ENCODE results near the gene CHRD. TPM values are rescaled to one million over a fixed set of nuclear protein-coding genes. Genes with fewer than 3 reads are reported as not detected.

CHRD gene
- total RNA-seq, 2 experiments from 2014 or later: not detected

DNA sequence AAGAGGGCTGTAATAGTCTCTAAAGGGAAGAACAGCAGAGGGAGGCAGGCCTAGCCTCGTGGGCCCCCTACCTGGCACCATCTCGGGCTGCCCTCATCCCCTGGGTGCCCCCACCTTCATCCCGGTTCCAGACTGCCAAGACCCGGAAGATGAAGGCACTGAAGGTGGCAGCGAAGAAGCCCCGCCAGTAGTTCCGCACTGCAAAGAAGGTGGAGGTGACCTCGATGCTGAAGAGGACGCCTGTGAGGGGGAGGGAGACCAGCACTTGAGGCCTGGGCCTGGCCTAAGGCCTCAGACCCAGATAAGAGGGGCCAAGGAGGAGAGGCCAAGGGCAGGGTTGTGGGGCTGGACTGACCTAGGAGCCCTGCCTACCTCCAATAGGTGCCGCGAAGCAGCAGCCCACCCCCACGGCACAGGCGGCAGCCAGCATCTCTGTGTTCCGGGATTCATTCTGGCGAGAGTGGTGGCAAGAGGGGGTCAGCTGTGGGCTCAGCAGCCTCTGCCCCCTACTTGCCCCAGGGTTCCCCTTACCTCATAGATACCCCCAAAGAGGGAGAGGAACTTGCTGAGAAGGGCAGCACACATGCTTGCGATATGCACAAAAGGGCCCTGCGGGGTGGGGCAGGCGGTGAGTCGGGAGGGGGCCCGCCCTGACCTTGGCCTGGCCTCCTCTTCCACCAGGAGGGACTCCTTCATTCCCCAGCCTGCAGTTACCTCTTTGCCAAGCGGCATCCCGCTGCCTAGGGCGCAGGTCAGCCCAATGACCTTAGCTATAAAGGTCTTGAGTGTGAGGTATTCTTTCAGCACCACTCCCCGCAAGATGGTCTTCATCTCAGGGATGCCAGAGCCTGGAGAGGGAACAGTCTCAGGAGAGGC is 22.4 kb upstream of the CHRD start:
- Mint-ChIP-seq H3K4me1 (ENCODE audit: low read depth) (peaks cover 18% of the 10 kb centered on the region), H3K27ac (no peak overlapping the region), H3K4me3 (no peak overlapping the region), H3K27me3 (ENCODE audit: low read depth) (no peaks in the 10 kb centered on the region), H3K9me3 (ENCODE audit: insufficient read depth) (no peaks in the 10 kb centered on the region), H3K36me3 (ENCODE audit: low read depth) (no peaks in the 10 kb centered on the region)
- POLR2A ChIA-PET: no interaction called here
- CTCF ChIA-PET: interaction anchor here (0.6 kb wide), 1 partner anchor 67 kb away, joined by 3 read pairs; no protein-coding TSS in a partner anchor
- ATAC-seq (no peak), DNase-seq (no peak)

GRCh38 chr3:184358124-184358767 is 21.6 kb upstream of the CHRD start:
- Mint-ChIP-seq H3K27me3 (ENCODE audit: low read depth) (no peaks in the 10 kb centered on the region), H3K27ac (no peak overlapping the region), H3K9me3 (ENCODE audit: insufficient read depth) (no peaks in the 10 kb centered on the region), H3K4me3 (no peak overlapping the region), H3K36me3 (ENCODE audit: low read depth) (peaks cover under 1% of the 10 kb centered on the region), H3K4me1 (ENCODE audit: low read depth) (peaks cover 18% of the 10 kb centered on the region)
- DNase-seq (no peak), ATAC-seq (no peak)
- CTCF ChIA-PET: interaction anchor here (2.8 kb wide), 1 partner anchor 14 kb away, joined by 12 read pairs; no protein-coding TSS in a partner anchor
- POLR2A ChIA-PET: no interaction called here

GRCh38 chr3:184358921-184359350 is 20.9 kb upstream of the CHRD start:
- Mint-ChIP-seq H3K36me3 (ENCODE audit: low read depth) (peaks cover 2% of the 10 kb centered on the region), H3K4me3 (no peak overlapping the region), H3K4me1 (ENCODE audit: low read depth) (peaks cover 16% of the 10 kb centered on the region), H3K27me3 (ENCODE audit: low read depth) (no peaks in the 10 kb centered on the region), H3K27ac (no peak overlapping the region), H3K9me3 (ENCODE audit: insufficient read depth) (no peaks in the 10 kb centered on the region)
- POLR2A ChIA-PET: no interaction called here
- CTCF ChIA-PET: interaction anchor here (2.8 kb wide), 1 partner anchor 13 kb away, joined by 12 read pairs; no protein-coding TSS in a partner anchor
- DNase-seq: no peak
- no peak for ATAC-seq

- peaks cover 6% of the 10 kb centered on the region for H3K36me3 Mint-ChIP-seq (ENCODE audit: low read depth)
- ChIA-PET CTCF (interaction anchor here (2.8 kb wide), 1 partner anchor 12 kb away, joined by 12 read pairs; no protein-coding TSS in a partner anchor), POLR2A (interaction anchor here (0.6 kb wide), 1 partner anchor 12 kb away, joined by 3 read pairs; no protein-coding TSS in a partner anchor)
- H3K4me1 Mint-ChIP-seq (ENCODE audit: low read depth): peaks cover 16% of the 10 kb centered on the region
- H3K4me3 Mint-ChIP-seq: no peak overlapping the region
- no peaks in the 10 kb centered on the region for H3K9me3 Mint-ChIP-seq (ENCODE audit: insufficient read depth)
- ATAC-seq: no peak
- no peak for DNase-seq
- no peak overlapping the region for H3K27ac Mint-ChIP-seq
- no peaks in the 10 kb centered on the region for H3K27me3 Mint-ChIP-seq (ENCODE audit: low read depth)
Measured at GRCh38 chr3:184359610-184360009, 20.2 kb upstream of the CHRD start.

GRCh38 chr3:184360070-184360928 is 19.6 kb upstream of the CHRD start:
- ChIA-PET CTCF (interaction anchor here (2.8 kb wide), 1 partner anchor 12 kb away, joined by 12 read pairs; no protein-coding TSS in a partner anchor), POLR2A (no interaction called here)
- no peaks in the 10 kb centered on the region for H3K9me3 Mint-ChIP-seq (ENCODE audit: insufficient read depth)
- peak overlapping the region; percentile 77 for H3K27ac Mint-ChIP-seq
- DNase-seq (no peak), ATAC-seq (no peak)
- H3K36me3 Mint-ChIP-seq (ENCODE audit: low read depth): peaks cover 13% of the 10 kb centered on the region
- H3K4me1 Mint-ChIP-seq (ENCODE audit: low read depth): peaks cover 23% of the 10 kb centered on the region
- no peaks in the 10 kb centered on the region for H3K27me3 Mint-ChIP-seq (ENCODE audit: low read depth)
- H3K4me3 Mint-ChIP-seq: peak overlapping the region; percentile 78

DNA sequence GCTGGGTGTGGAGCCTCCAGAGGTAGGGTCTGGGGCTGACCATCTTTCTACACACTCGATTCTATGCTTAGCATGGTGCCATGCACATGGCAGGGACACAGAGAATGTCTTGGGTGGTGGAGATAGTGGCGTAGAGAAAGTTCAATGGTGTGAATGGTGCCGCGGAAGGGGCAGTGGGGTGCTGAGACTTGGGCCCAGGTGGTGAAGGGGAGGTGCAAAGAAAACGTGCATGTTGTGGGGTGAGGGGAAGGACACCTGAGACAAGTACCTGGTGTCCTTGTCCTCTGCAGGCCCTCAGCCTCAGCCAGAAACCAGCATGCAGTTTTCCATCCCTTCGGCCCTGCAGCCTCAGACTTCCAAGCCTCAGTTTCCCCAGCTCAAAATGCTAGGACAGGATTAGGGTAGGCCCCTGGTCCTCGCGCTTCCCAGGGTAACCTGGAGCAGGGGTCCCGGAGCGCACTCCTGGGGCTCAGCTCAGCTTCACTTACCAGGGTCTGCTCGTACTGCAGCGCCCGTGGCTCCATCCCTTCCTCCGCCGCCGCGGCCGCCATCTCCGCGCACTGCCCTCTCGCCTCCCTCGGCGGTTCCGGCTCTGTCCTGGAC is 18.8 kb upstream of the CHRD start:
- ChIA-PET CTCF (interaction anchor here (2.8 kb wide), 1 partner anchor 11 kb away, joined by 12 read pairs; no protein-coding TSS in a partner anchor), POLR2A (no interaction called here)
- Mint-ChIP-seq H3K4me3 (peak overlapping the region; percentile 78), H3K27me3 (ENCODE audit: low read depth) (no peaks in the 10 kb centered on the region), H3K27ac (peak overlapping the region; percentile 77), H3K9me3 (ENCODE audit: insufficient read depth) (no peaks in the 10 kb centered on the region), H3K36me3 (ENCODE audit: low read depth) (peaks cover 17% of the 10 kb centered on the region), H3K4me1 (ENCODE audit: low read depth) (peaks cover 24% of the 10 kb centered on the region)
- ATAC-seq (no peak), DNase-seq (no peak)

DNA sequence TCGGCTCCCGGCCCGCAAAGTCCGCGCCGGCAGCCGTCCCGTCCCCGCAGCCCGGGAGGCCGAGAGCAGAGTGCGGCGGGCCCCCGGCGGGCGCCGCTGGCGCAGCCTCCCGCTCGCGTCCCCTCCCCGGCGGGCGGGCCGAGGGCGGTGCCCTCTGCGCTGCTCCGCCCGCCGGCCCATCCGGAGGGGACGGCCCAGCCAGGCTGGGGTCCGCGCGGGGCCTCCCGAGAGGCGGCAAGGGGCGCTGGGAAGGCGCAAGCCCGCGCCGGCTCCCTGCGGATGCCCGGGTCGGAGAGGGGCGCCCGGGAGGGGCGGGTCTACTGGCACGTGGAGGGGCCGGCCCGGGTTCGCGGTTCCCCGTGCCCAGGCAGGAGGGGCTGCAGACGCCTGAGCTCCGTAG is 18.3 kb upstream of the CHRD start, which contains the start of the genes CLCN2 and POLR2H:
Gene CLCN2 (minus strand): TSS at position 74 of the 400 bp plus-strand sequence. CDS start 126 bp downstream, outside the sequence.
Gene POLR2H (plus strand): TSS at position 179 of the 400 bp plus-strand sequence. CDS start 1,783 bp downstream, outside the sequence.
- H3K4me3 Mint-ChIP-seq: peak within 1 kb of the TSS; percentile 93
- H3K9me3 Mint-ChIP-seq (ENCODE audit: insufficient read depth): no peaks in the 10 kb centered on the region
- H3K4me1 Mint-ChIP-seq (ENCODE audit: low read depth): peaks cover 25% of the 10 kb centered on the region
- ATAC-seq: peak; percentile 52
- H3K27ac Mint-ChIP-seq: peak within 1 kb of the TSS; percentile 97
- H3K36me3 Mint-ChIP-seq (ENCODE audit: low read depth): peaks cover 19% of the 10 kb centered on the region
- POLR2A ChIA-PET: interaction anchor here (0.7 to 1.5 kb wide), 4 partner anchors 9 to 415 kb away, joined by 3 to 5 read pairs (median 4); no protein-coding TSS in a partner anchor
- DNase-seq: peak; percentile 51
- H3K27me3 Mint-ChIP-seq (ENCODE audit: low read depth): no peaks in the 10 kb centered on the region
- CTCF ChIA-PET: interaction anchor here (1.5 kb wide), 1 partner anchor 10 kb away, joined by 6 read pairs; no protein-coding TSS in a partner anchor

- peaks cover 25% of the 10 kb centered on the region for H3K36me3 Mint-ChIP-seq (ENCODE audit: low read depth)
- no peaks in the 10 kb centered on the region for H3K9me3 Mint-ChIP-seq (ENCODE audit: insufficient read depth)
- ATAC-seq (peak; percentile 24), DNase-seq (peak; percentile 60)
- ChIA-PET CTCF (interaction anchor here (0.6 to 1.7 kb wide), 5 partner anchors 8 to 344 kb away, joined by 3 to 6 read pairs (median 3); partner anchors contain the start of gene ABCC5), POLR2A (interaction anchor here (0.7 to 1.5 kb wide), 5 partner anchors 9 to 415 kb away, joined by 3 to 5 read pairs (median 3); no protein-coding TSS in a partner anchor)
- H3K27ac Mint-ChIP-seq: peak overlapping the region; percentile 97
- H3K4me3 Mint-ChIP-seq: peak overlapping the region; percentile 93
- peaks cover 30% of the 10 kb centered on the region for H3K4me1 Mint-ChIP-seq (ENCODE audit: low read depth)
- H3K27me3 Mint-ChIP-seq (ENCODE audit: low read depth): no peaks in the 10 kb centered on the region
Measured at GRCh38 chr3:184361932-184362667, 17.8 kb upstream of the CHRD start.

- Mint-ChIP-seq H3K9me3 (ENCODE audit: insufficient read depth) (no peaks in the 10 kb centered on the region), H3K36me3 (ENCODE audit: low read depth) (peaks cover 29% of the 10 kb centered on the region), H3K27ac (peak overlapping the region; percentile 97), H3K4me1 (ENCODE audit: low read depth) (peaks cover 30% of the 10 kb centered on the region), H3K27me3 (ENCODE audit: low read depth) (no peaks in the 10 kb centered on the region), H3K4me3 (peak overlapping the region; percentile 94)
- CTCF ChIA-PET: interaction anchor here (0.6 to 2.3 kb wide), 8 partner anchors 9 to 345 kb away, joined by 3 to 6 read pairs (median 3); partner anchors contain the start of gene ABCC5
- POLR2A ChIA-PET: interaction anchor here (0.7 to 1.5 kb wide), 4 partner anchors 9 to 167 kb away, joined by 3 to 5 read pairs (median 4); no protein-coding TSS in a partner anchor
- peak; percentile 86 for ATAC-seq
- DNase-seq: peak; percentile 98
Measured at GRCh38 chr3:184362668-184363546, 16.9 kb upstream of the CHRD start.

Data from activated CD8-positive, alpha-beta T cell treated with anti-CD3 and anti-CD28 coated beads, Interleukin-2, amount 10 ng/mL, durations not matched to agents 7 days and 5 days (primary cell).